Vagina (tissue), 2 donors: ENCODE measurements around the gene ZNF276.

Experiments
- CTCF ChIP-seq, 3 experiments: fragments of 450-650 bp in 2 of 3; fragments of 200-600 bp in 1 of 3; sonication (generic) in 1 of 3; IDR thresholded peaks; one replicate each; pipeline ENCODE4 v1.5.1; 2017 to 2019; ENCODE audit warnings: antibody characterized with exemption in 3 of 3, mild to moderate bottlenecking in 2 of 3, moderate library complexity in 2 of 3
- POLR2A ChIP-seq, 2 donors: fragments of 450-650 bp; IDR thresholded peaks; one replicate each; pipeline ENCODE4 v1.6.1; 2017; ENCODE audit warnings: antibody characterized with exemption in 2 of 2, mild to moderate bottlenecking in 2 of 2, moderate library complexity in 2 of 2
- POLR2AphosphoS5 ChIP-seq, 2 donors: sonication (generic); formaldehyde crosslinking; IDR thresholded peaks; one replicate each; pipeline ENCODE4 v1.9.0; 2017; ENCODE audit warnings: antibody characterized with exemption in 2 of 2, mild to moderate bottlenecking in 2 of 2, low read depth in 1 of 2; ENCODE audit not compliant: insufficient read depth in 1 of 2

- no peak for TF ChIP-seq POLR2A (IDR thresholded peaks at IDR 0.05)
- no peak for TF ChIP-seq CTCF (IDR thresholded peaks at IDR 0.05)
- TF ChIP-seq POLR2AphosphoS5 (IDR thresholded peaks at IDR 0.05; ENCODE audit: insufficient read depth in 1 of 2, low read depth in 1 of 2) = no peak
These were observed 2.2 kb downstream of the ZNF276 start for GRCh38 chr16:89723279-89724250.
